Colonic mucosa (tissue), 4 donors: ENCODE data around the gene TRPM4. TPM values are rescaled to one million over a fixed set of nuclear protein-coding genes. Genes with fewer than 3 reads are reported as not detected.

Experiments
- DNase-seq: peaks from one replicate; pipeline ENCODE4 v3.0.0-alpha.2; 2020
- H3K27ac ChIP-seq: fragments of 200-600 bp; one replicate; pipeline ENCODE4 v1.8.0; 2021
- H3K27me3 ChIP-seq: fragments of 200-600 bp; one replicate; pipeline ENCODE4 v1.8.0; 2021
- H3K36me3 ChIP-seq: fragments of 200-600 bp; one replicate; pipeline ENCODE4 v1.8.0; 2021
- H3K4me1 ChIP-seq: fragments of 200-600 bp; one replicate; pipeline ENCODE4 v1.8.0; 2021; ENCODE audit warnings: mild to moderate bottlenecking
- H3K4me3 ChIP-seq: fragments of 200-600 bp; one replicate; pipeline ENCODE4 v1.8.0; 2021
- H3K9ac ChIP-seq, 2 donors: one replicate each; pipeline ENCODE4 v1.7.0; 2013; ENCODE audit warnings: control low read depth in 2 of 2, low read depth in 2 of 2, low read length in 2 of 2
- H3K9me3 ChIP-seq: fragments of 200-600 bp; one replicate; pipeline ENCODE4 v1.8.0; 2021
- intact Hi-C: fragments of 100-400 bp; cut with DNase I; formaldehyde crosslinking; loops from one replicate; pipeline ENCODE4 v1.14.1; 2022
- total RNA-seq, 2 donors: library from RNA; stranded (reverse); fragmentation: NEBNext Ultra II Directional in 1 of 2; extraction: Animal tissue kit (Norgen Biotek cat#: 25700) in 1 of 2; gene quantifications; one replicate each; pipeline ENCODE4 v1.2.1, GENCODE V29; 2021
- TF ChIP-seq, protein P1 (sequence below): fragments of 200-600 bp; IDR thresholded peaks from one replicate; pipeline ENCODE4 v1.8.0; 2022; ENCODE audit warnings: antibody characterized with exemption, mild to moderate bottlenecking
- donor health status: healthy.
- donor health status: DM: no; HTN: no; CAD: no.
- donor health status: DM: no; HTN: no; CAD: no.

TRPM4 gene
- total RNA-seq, 2 donors from 2014 or later: 175 to 307 TPM

GRCh38 chr19:49155820-49156346 is 1.7 kb upstream of the TRPM4 start:
- no peak overlapping the region for H3K4me3 ChIP-seq
- no peak for DNase-seq
- no peak overlapping the region for H3K27ac ChIP-seq
- H3K9me3 ChIP-seq: no peaks in the 10 kb centered on the region
- H3K4me1 ChIP-seq: peaks cover 2% of the 10 kb centered on the region
- no peak overlapping the region for H3K9ac ChIP-seq
- H3K36me3 ChIP-seq: no peaks in the 10 kb centered on the region
- H3K27me3 ChIP-seq: no peaks in the 10 kb centered on the region
- TF ChIP-seq, protein P1, sequence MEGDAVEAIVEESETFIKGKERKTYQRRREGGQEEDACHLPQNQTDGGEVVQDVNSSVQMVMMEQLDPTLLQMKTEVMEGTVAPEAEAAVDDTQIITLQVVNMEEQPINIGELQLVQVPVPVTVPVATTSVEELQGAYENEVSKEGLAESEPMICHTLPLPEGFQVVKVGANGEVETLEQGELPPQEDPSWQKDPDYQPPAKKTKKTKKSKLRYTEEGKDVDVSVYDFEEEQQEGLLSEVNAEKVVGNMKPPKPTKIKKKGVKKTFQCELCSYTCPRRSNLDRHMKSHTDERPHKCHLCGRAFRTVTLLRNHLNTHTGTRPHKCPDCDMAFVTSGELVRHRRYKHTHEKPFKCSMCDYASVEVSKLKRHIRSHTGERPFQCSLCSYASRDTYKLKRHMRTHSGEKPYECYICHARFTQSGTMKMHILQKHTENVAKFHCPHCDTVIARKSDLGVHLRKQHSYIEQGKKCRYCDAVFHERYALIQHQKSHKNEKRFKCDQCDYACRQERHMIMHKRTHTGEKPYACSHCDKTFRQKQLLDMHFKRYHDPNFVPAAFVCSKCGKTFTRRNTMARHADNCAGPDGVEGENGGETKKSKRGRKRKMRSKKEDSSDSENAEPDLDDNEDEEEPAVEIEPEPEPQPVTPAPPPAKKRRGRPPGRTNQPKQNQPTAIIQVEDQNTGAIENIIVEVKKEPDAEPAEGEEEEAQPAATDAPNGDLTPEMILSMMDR: no peak
- intact Hi-C loops: loop anchor here (5.0 kb wide), 1 partner anchor 41 kb away; no protein-coding TSS in a partner anchor

GRCh38 chr19:49160450-49161189 is 3.0 kb downstream of the TRPM4 start:
- no peak overlapping the region for H3K27ac ChIP-seq

GRCh38 chr19:49161987-49162386 is 4.4 kb downstream of the TRPM4 start:
- TF ChIP-seq, protein P1: no peak
- no peak for DNase-seq
- intact Hi-C loops: no loop called here
- H3K36me3 ChIP-seq: no peaks in the 10 kb centered on the region
- H3K4me3 ChIP-seq: no peak overlapping the region
- peak overlapping the region; percentile 12 for H3K27ac ChIP-seq
- no peaks in the 10 kb centered on the region for H3K27me3 ChIP-seq
- H3K9ac ChIP-seq: peak overlapping the region in 1 of 2 donors; percentile 14
- peaks cover 11% of the 10 kb centered on the region for H3K4me1 ChIP-seq
- H3K9me3 ChIP-seq: no peaks in the 10 kb centered on the region

More at GRCh38 chr19:49160450-49161189, 3.0 kb downstream of the TRPM4 start:
- peaks cover 6% of the 10 kb centered on the region for H3K4me1 ChIP-seq
- no peak for DNase-seq
- H3K4me3 ChIP-seq: no peak overlapping the region
- no peaks in the 10 kb centered on the region for H3K36me3 ChIP-seq
- H3K9me3 ChIP-seq: no peaks in the 10 kb centered on the region
- intact Hi-C loops: no loop called here
- TF ChIP-seq, protein P1: no peak
- H3K27me3 ChIP-seq: no peaks in the 10 kb centered on the region
- peak overlapping the region in 1 of 2 donors; percentile 66 for H3K9ac ChIP-seq

- TF ChIP-seq, protein P1: no peak
- H3K36me3 ChIP-seq: no peaks in the 10 kb centered on the region
- no peaks in the 10 kb centered on the region for H3K27me3 ChIP-seq
- H3K27ac ChIP-seq: peak overlapping the region; percentile 65
- H3K4me3 ChIP-seq: peak overlapping the region; percentile 8
- H3K9me3 ChIP-seq: no peaks in the 10 kb centered on the region
- peaks cover 11% of the 10 kb centered on the region for H3K4me1 ChIP-seq
- H3K9ac ChIP-seq: peak overlapping the region; percentile 84 to 86
- DNase-seq: no peak
- intact Hi-C loops: no loop called here
Measured at GRCh38 chr19:49165111-49165750, 7.6 kb downstream of the TRPM4 start.

GRCh38 chr19:49165865-49166301 is 8.3 kb downstream of the TRPM4 start:
- Histone ChIP-seq H3K9ac (peak overlapping the region; percentile 84 to 86), H3K4me1 (peaks cover 9% of the 10 kb centered on the region), H3K36me3 (no peaks in the 10 kb centered on the region), H3K27me3 (no peaks in the 10 kb centered on the region), H3K9me3 (no peaks in the 10 kb centered on the region), H3K4me3 (peak overlapping the region; percentile 8), H3K27ac (peak overlapping the region; percentile 65)
- intact Hi-C loops: no loop called here
- no peak for DNase-seq
- TF ChIP-seq, protein P1: no peak
